Measurements from ENCODE around the gene TMEM165. TPM values are rescaled to one million over a fixed set of nuclear protein-coding genes. Genes with fewer than 3 reads are reported as not detected.

TMEM165 gene
- total and polyA plus RNA-seq, 7 donors: 16.0 to 61.0 (median 29.1) TPM

- intact Hi-C loops (cut with DNase I): no loop called here
- 95 to 99% (median 98%) methylated on average over 1 of the region's 1 CpG for WGBS, 3 donors
- peaks cover 6 to 86% of the 10 kb centered on the region in 2 donors for H3K36me3 ChIP-seq (ENCODE audit: insufficient read depth in 1 of 2, low read depth in 1 of 2)
Measured at GRCh38 chr4:55469979-55470378, 74.2 kb downstream of the TMEM165 start.

More at GRCh38 chr4:55469979-55470378, 74.2 kb downstream of the TMEM165 start:
- Histone ChIP-seq H3K27ac (no peak overlapping the region), H3K4me3 (no peak overlapping the region), H3K9me3 (no peaks in the 10 kb centered on the region), H3K27me3 (ENCODE audit: insufficient read depth in 3 of 3, low read length in 2 of 3) (no peaks in the 10 kb centered on the region), H3K4me1 (no peaks in the 10 kb centered on the region)
- no peak for ATAC-seq
- TF ChIP-seq CTCF (IDR thresholded peaks at IDR 0.05): no peak
- DNase-seq: no peak

Other genes with a start within 250 kb of the TMEM165 start
- gene SRD5A3, start 49.7 kb upstream of the TMEM165 start, total RNA-seq: 1 to 10 TPM; 4.0 to 8.6 (median 6.4) TPM
- 1 to 10 TPM; 2.1 to 3.2 (median 3.1) TPM for gene SRD5A3, start 49.7 kb upstream of the TMEM165 start, polyA plus RNA-seq
- gene CLOCK, start 151.0 kb downstream of the TMEM165 start, total RNA-seq: 10 to 100 TPM; 21.8 to 54.1 (median 31.5) TPM
- 10 to 100 TPM in 1 of 3 donors, 1 to 10 TPM in 2; 5.9 to 23.5 (median 7.2) TPM for gene CLOCK, start 151.0 kb downstream of the TMEM165 start, polyA plus RNA-seq
- gene PDCL2, start 196.3 kb downstream of the TMEM165 start, total RNA-seq: not detected
- gene PDCL2, start 196.3 kb downstream of the TMEM165 start, polyA plus RNA-seq: not detected
- gene NMU, start 240.3 kb downstream of the TMEM165 start, total RNA-seq: not detected
- gene NMU, start 240.3 kb downstream of the TMEM165 start, polyA plus RNA-seq: not detected

Data from psoas muscle (tissue), 8 donors.